ENCODE results near the gene LRP6. TPM values are rescaled to one million over a fixed set of nuclear protein-coding genes. Genes with fewer than 3 reads are reported as not detected.

Gene LRP6
- total RNA-seq, 1 donor from 2014 or later = 40.9 TPM

DNA sequence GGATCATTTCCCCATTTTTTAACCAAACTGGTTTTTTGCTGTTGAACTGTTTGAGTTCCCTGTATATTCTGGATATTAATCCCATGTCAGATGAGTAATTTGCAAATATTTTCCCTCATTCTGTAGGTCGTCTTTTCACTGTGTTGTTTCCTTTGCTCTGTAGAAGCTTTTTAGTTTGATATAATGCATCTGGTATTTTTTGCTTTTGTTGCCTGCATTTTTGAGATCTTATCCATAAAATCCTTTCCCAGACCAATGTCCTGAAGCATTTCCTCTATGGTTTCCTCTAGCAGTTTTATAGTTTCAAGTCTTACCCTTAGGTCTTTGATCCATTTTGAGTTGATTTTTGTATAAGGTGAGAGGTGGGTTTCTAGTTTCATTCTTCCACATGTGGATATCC lies 71.3 kb downstream of the LRP6 start:
- Histone ChIP-seq H3K4me2 (ENCODE audit: low read length) (no peak overlapping the region), H4K20me1 (ENCODE audit: insufficient read depth, low read length) (peaks cover 6% of the 10 kb centered on the region), H3K4me3 (ENCODE audit: insufficient read depth, low read depth, low read length) (no peak overlapping the region), H2AFZ (ENCODE audit: low read depth, low read length) (no peak overlapping the region), H3K36me3 (ENCODE audit: insufficient read depth, low read length) (no peaks in the 10 kb centered on the region), H3K9ac (ENCODE audit: low read length) (no peak overlapping the region), H3K27me3 (ENCODE audit: insufficient read depth, low read length) (no peaks in the 10 kb centered on the region), H3K4me1 (ENCODE audit: insufficient read depth, low read length) (peaks cover 7% of the 10 kb centered on the region), H3K79me2 (ENCODE audit: insufficient read depth, low read length) (peaks cover 13% of the 10 kb centered on the region), H3K27ac (ENCODE audit: low read depth, low read length) (no peak overlapping the region), H3K9me3 (ENCODE audit: insufficient read depth, low read depth, low read length) (no peaks in the 10 kb centered on the region)
- Mint-ChIP-seq H3K27me3 (ENCODE audit: low read depth, unreplicated experiment) (no peaks in the 10 kb centered on the region), H3K9me3 (ENCODE audit: unreplicated experiment) (peaks cover 11% of the 10 kb centered on the region), H3K27ac (ENCODE audit: unreplicated experiment) (no peak overlapping the region), H3K4me1 (ENCODE audit: low read depth, unreplicated experiment) (peaks cover 25% of the 10 kb centered on the region), H3K36me3 (ENCODE audit: low read depth, unreplicated experiment) (peaks cover 27% of the 10 kb centered on the region), H3K4me3 (ENCODE audit: unreplicated experiment) (no peak overlapping the region)
- DNase-seq (ENCODE audit: low read depth) = no peak
- no peak for FAIRE-seq
- TF ChIP-seq, protein P1, sequence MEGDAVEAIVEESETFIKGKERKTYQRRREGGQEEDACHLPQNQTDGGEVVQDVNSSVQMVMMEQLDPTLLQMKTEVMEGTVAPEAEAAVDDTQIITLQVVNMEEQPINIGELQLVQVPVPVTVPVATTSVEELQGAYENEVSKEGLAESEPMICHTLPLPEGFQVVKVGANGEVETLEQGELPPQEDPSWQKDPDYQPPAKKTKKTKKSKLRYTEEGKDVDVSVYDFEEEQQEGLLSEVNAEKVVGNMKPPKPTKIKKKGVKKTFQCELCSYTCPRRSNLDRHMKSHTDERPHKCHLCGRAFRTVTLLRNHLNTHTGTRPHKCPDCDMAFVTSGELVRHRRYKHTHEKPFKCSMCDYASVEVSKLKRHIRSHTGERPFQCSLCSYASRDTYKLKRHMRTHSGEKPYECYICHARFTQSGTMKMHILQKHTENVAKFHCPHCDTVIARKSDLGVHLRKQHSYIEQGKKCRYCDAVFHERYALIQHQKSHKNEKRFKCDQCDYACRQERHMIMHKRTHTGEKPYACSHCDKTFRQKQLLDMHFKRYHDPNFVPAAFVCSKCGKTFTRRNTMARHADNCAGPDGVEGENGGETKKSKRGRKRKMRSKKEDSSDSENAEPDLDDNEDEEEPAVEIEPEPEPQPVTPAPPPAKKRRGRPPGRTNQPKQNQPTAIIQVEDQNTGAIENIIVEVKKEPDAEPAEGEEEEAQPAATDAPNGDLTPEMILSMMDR (IDR thresholded peaks at IDR 0.05; ENCODE audit: insufficient read depth, low read depth, low read length) = no peak
- no peak for TF ChIP-seq EZH2 (IDR thresholded peaks at IDR 0.05; ENCODE audit: insufficient read depth, low read length)

DNA sequence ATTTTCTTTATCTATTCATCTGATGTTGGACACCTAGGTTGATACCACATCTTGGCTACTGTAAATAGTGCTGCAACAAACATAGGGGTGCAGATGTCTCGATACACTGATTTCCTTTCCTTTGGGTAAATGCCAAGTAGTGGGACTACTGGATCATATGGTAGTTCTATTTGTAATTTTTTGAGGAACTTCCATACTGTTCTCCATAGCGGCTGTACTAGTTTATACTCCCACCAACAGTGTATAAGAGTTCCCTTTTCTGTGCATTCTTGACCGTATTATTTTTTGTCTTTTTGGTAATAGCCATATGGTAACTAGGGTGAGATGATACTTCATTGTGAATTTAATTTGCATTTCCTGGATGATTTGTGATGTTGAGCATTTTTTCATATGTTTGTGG lies 71.8 kb downstream of the LRP6 start:
- no peak overlapping the region for H3K4me2 ChIP-seq (ENCODE audit: low read length)
- H3K4me1 ChIP-seq (ENCODE audit: insufficient read depth, low read length) = peaks cover 8% of the 10 kb centered on the region
- no peaks in the 10 kb centered on the region for H3K36me3 ChIP-seq (ENCODE audit: insufficient read depth, low read length)
- TF ChIP-seq, protein P1 (IDR thresholded peaks at IDR 0.05; ENCODE audit: insufficient read depth, low read depth, low read length) = no peak
- no peak for TF ChIP-seq EZH2 (IDR thresholded peaks at IDR 0.05; ENCODE audit: insufficient read depth, low read length)
- peaks cover 29% of the 10 kb centered on the region for H3K4me1 Mint-ChIP-seq (ENCODE audit: low read depth, unreplicated experiment)
- H3K4me3 Mint-ChIP-seq (ENCODE audit: unreplicated experiment) = no peak overlapping the region
- FAIRE-seq (peak; percentile 41), DNase-seq (ENCODE audit: low read depth) (no peak)
- H4K20me1 ChIP-seq (ENCODE audit: insufficient read depth, low read length) = peaks cover 11% of the 10 kb centered on the region
- H3K36me3 Mint-ChIP-seq (ENCODE audit: low read depth, unreplicated experiment) = peaks cover 27% of the 10 kb centered on the region
- H3K9me3 Mint-ChIP-seq (ENCODE audit: unreplicated experiment) = peaks cover 11% of the 10 kb centered on the region
- H3K27ac Mint-ChIP-seq (ENCODE audit: unreplicated experiment) = no peak overlapping the region
- no peak overlapping the region for H3K27ac ChIP-seq (ENCODE audit: low read depth, low read length)
- peaks cover 17% of the 10 kb centered on the region for H3K79me2 ChIP-seq (ENCODE audit: insufficient read depth, low read length)
- H2AFZ ChIP-seq (ENCODE audit: low read depth, low read length) = no peak overlapping the region
- H3K27me3 Mint-ChIP-seq (ENCODE audit: low read depth, unreplicated experiment) = no peaks in the 10 kb centered on the region
- H3K9me3 ChIP-seq (ENCODE audit: insufficient read depth, low read depth, low read length) = no peaks in the 10 kb centered on the region
- no peak overlapping the region for H3K4me3 ChIP-seq (ENCODE audit: insufficient read depth, low read depth, low read length)
- no peaks in the 10 kb centered on the region for H3K27me3 ChIP-seq (ENCODE audit: insufficient read depth, low read length)
- no peak overlapping the region for H3K9ac ChIP-seq (ENCODE audit: low read length)

DNA sequence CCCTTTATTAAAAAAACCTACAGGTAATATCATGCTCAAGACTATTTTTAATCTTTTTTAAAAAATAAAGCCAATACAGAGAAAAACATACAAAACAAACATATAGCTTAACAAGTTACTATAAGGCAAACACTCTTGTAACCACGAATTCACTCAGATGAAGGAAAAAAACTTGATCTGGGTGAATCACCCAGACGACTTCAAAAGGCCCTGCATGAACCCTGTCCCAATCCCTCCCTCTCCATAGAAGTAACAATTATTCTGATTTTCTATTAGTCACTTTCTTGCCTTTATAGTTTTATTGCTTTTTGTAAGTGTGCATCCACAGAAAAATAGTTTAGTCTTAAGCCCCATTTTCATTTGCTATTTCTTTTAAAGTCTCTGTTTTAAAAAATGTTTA lies 72.6 kb downstream of the LRP6 start:
- H3K27ac ChIP-seq (ENCODE audit: low read depth, low read length) = no peak overlapping the region
- H3K4me2 ChIP-seq (ENCODE audit: low read length) = no peak overlapping the region
- no peak for FAIRE-seq
- TF ChIP-seq, protein P1 (IDR thresholded peaks at IDR 0.05; ENCODE audit: insufficient read depth, low read depth, low read length) = no peak
- TF ChIP-seq EZH2 (IDR thresholded peaks at IDR 0.05; ENCODE audit: insufficient read depth, low read length) = no peak
- no peaks in the 10 kb centered on the region for H3K27me3 ChIP-seq (ENCODE audit: insufficient read depth, low read length)
- H3K9ac ChIP-seq (ENCODE audit: low read length) = no peak overlapping the region
- H3K9me3 ChIP-seq (ENCODE audit: insufficient read depth, low read depth, low read length) = no peaks in the 10 kb centered on the region
- H3K27me3 Mint-ChIP-seq (ENCODE audit: low read depth, unreplicated experiment) = no peaks in the 10 kb centered on the region
- peaks cover 11% of the 10 kb centered on the region for H3K9me3 Mint-ChIP-seq (ENCODE audit: unreplicated experiment)
- H3K36me3 Mint-ChIP-seq (ENCODE audit: low read depth, unreplicated experiment) = peaks cover 24% of the 10 kb centered on the region
- peaks cover 20% of the 10 kb centered on the region for H3K79me2 ChIP-seq (ENCODE audit: insufficient read depth, low read length)
- H3K4me1 Mint-ChIP-seq (ENCODE audit: low read depth, unreplicated experiment) = peaks cover 30% of the 10 kb centered on the region
- no peak overlapping the region for H3K27ac Mint-ChIP-seq (ENCODE audit: unreplicated experiment)
- peaks cover 8% of the 10 kb centered on the region for H3K4me1 ChIP-seq (ENCODE audit: insufficient read depth, low read length)
- no peak overlapping the region for H2AFZ ChIP-seq (ENCODE audit: low read depth, low read length)
- H3K4me3 ChIP-seq (ENCODE audit: insufficient read depth, low read depth, low read length) = no peak overlapping the region
- H3K4me3 Mint-ChIP-seq (ENCODE audit: unreplicated experiment) = no peak overlapping the region
- DNase-seq (ENCODE audit: low read depth) = peak; percentile 56
- peaks cover 13% of the 10 kb centered on the region for H4K20me1 ChIP-seq (ENCODE audit: insufficient read depth, low read length)
- no peaks in the 10 kb centered on the region for H3K36me3 ChIP-seq (ENCODE audit: insufficient read depth, low read length)

Measured in astrocyte (in vitro differentiated cells and primary cell).